C1 segment of cervical spinal cord (tissue), 14 donors: Measurements from ENCODE around the gene RHCG.

Source experiments
- DNase-seq, 14 donors: peaks; one replicate each; lab custom pipeline; 2025; lab: John Stamatoyannopoulos, UW

RHCG gene

GRCh38 chr15:89504166-89504565 is 7.8 kb upstream of the RHCG start:
- no peak for DNase-seq

DNA sequence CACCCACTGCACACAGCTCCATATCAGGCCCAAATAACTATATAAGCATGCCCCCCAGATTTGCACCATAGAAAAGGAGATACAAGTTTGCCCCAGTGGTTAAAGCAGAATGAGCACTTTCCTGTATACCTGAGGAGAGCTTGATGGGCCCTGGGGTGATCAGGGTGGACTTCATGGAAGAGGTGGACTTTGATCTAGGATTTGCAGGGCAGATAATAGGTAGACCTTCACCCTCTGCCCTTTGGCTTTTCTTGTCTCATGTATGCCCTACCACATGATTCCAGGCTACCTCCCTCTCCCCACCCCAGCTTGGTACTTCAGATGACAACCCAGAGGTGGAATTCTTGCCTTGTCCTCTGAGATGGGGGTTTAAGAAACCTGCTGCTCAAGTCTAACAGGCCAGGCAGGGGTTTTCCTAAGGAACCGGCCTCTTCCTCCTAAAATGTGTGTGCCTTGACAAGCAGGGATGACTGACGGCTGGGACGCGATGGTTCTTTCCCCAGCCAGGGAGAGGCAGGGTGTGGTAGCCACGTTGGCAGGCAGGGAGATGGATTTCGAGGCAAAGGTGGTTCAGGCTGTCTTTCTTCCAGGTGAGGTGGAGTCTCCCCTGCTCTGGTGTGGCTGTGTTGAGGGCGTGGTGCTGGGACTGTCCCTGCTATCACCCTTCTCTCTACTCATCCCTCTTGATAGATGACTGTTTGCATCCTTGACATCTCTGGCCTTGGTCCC is 6.6 kb upstream of the RHCG start:
- DNase-seq: no peak

GRCh38 chr15:89501646-89502045 is 5.3 kb upstream of the RHCG start:
- DNase-seq: no peak

DNA sequence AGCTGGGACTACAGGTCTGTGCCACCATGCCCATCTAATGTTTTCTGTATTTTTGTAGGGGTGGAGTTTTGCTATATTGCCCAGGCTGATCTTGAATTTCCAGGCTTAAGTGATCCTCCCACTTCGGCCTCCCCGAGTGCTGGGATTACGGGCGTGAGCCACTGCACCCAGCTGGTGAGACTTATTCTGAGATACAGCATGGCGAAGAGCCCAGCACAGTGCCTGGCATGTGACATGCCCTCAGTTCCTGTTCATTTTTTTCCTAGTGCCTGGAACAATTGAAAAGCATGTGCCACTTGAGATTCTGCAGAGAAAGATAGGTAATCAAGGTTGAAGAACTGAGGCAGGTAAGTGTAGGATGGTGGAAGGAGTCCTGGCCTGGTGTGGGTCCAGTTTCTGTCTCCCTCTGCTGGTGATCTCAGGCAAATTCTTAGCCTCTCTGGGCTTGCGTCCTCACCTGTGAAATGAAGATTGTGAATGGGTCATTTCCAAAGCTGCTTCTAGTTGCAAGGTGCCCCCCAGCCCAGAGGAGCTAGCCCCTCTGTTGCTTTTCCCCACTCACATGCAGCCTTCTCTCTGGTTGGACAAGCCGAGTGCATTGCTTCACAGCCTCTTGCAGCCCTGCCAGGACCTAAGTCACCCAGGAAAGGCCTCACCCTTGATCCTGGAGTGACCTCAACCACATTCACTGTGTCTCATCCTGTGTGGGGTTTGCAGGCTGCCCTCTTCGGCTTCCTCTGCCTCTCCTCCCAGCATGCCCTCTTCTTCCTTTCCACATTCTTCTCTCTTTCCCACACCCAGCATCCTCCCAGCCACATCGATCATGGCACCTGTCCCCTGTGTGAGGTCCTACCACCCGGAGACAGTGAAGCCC is 4.3 kb upstream of the RHCG start:
- no peak for DNase-seq

- no peak for DNase-seq
These were observed 2.8 kb upstream of the RHCG start for GRCh38 chr15:89499156-89499555.

DNA sequence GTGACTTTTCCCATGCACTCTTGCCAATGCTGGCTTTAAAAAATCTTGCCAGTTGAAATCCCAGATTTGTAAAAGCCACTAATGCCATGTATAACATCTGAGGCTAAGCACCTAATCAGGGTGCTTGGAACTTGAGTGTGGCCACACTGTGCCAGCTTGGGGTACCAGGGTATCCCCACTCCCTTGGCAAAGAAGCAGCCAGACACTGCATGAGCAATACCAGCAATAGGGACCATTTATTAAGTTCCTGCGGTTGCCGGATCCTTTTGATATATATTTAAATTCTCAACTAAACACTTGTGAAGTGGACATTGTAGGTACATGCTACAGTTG is 2.2 kb upstream of the RHCG start:
- DNase-seq: no peak

- DNase-seq: no peak
These were observed 848 bp upstream of the RHCG start for GRCh38 chr15:89497231-89497630.

- no peak for DNase-seq
These were observed 691 bp downstream of the RHCG start for GRCh38 chr15:89495638-89496145.

DNA sequence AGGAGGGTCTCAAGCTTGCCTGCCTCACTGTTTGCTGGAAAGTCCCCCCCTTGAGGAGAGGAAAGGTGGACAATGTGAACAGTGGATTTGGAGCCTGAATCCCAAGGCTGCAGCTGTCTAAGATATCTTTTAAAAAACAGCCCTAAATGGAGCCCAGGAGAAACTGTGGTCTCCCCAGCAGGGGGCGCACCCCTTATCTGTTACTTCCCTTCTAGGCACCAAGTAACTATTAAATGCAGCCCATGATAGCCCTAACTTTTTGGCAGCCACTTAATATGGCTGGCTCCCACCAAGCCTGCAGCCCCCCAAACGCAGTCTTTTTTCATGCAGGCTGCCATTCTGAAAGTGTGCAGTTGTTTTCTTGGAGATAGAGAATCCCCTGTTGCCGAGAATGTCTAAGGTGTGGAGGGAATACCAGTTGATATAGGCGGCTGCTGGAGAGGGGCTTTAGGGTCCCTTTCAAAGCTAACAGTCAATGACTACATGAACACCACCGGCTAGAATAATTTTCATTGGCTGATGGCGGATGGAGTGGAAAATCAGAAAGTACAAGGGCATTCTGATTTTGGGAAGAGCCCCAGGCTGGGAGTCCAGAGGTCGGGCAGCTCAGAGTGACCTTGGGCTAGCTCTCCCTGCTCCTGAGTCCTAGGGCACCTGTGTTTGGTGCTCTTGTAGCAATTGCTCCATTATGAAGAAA is 1.3 kb downstream of the RHCG start:
- no peak for DNase-seq

DNA sequence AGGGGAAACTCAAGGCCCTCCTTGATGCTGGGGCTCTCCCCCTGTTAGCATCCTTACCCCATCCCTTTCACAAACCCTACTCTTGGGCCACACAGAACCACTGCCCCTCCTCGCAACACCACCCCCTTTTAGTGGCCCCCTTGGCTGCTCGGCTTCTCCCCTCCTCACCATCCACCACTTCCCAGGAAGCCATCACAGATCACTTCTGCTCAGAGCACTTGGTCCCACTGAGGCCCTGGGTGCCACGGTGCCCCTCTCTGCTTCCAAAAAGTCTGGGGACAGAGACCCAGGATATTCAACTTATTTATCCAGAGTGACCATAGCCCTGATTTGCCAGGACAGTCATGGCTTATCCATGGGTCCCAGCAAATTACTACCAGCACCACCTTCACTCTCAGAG is 2.4 kb downstream of the RHCG start:
- no peak for DNase-seq

DNA sequence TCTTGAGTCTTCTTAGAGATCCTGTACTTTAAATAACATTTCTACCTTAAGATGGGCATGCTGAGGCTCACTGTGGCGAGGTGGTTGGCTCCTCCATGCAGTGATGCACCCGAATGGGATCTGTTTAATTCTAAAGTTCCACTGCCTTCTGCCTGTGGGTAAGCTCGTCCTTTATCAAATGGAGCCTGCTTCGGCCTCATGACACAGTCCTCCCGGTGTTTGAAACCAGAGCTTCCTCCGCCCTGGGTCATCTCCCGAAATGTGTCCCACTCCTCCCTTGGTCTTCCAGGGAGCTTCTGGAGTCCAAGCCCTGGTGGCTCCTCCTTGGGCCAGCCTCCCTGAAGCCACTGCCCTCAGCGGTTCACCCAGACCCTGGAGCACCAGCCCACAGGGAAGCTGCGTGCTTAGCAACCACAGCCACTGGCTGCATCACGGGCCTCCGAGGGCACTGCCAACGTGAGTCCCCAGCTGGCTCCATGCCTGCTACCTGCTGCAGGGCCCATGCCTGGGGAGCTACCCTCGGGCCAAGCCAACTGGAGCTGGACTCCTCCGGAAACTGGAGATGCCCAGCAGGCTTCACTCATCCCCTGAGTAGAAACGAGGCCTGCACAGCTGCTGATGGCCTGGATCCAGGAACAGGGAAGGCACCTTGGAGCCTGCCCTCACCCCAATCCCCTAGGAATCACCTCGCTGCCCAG is 3.3 kb downstream of the RHCG start:
- no peak for DNase-seq

DNA sequence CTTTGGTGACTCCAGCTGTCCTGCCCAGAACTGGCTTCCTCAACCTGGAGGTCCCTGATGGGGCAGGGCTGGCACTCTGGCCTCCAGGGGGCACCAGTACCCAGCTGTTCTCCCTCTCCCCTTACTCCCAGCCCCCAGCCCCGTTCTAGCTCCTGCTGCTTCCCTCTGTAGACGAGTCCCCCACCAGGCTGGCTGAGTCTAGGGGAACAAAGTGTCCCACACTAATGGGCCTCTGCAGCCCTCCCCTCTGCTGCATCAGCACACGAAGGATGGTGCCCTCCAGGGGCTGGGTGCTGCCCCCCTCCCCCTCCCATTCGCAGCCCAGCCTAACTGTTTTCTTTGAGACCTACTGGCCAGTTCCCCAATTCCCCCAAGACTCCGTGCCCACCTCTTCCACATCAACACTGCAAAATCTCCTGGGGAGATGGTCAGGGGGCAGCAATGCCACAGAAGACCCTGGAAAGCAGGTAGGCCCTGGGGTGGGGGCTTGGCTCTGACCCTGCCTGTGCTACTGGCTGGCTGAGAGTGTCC is 4.2 kb downstream of the RHCG start:
- no peak for DNase-seq

DNA sequence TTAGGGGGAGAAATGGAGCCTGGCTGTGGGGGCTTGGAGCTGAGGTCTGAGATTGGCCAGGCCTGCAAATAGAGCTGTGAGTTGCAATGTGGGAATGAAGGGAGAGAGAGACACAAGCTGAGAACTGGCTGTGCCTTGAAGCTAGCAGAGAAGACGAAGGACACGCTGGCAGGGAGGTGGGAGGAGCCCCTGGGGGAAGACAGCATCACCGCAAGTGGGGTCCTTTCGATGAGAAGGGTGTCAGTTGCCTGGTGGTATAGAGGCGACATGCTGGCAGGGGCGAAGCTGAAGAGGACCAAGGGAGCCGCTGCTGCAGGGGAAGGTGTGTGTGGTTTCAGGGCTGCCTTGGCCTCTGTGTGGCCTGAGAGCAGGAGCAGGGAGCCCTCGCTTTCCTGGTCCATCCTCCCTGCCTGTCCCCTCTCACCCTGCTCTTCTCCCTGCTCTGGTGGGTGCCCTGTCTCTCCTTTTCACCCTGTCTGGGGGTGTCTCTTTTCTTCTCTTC is 5.5 kb downstream of the RHCG start:
- DNase-seq: no peak

DNA sequence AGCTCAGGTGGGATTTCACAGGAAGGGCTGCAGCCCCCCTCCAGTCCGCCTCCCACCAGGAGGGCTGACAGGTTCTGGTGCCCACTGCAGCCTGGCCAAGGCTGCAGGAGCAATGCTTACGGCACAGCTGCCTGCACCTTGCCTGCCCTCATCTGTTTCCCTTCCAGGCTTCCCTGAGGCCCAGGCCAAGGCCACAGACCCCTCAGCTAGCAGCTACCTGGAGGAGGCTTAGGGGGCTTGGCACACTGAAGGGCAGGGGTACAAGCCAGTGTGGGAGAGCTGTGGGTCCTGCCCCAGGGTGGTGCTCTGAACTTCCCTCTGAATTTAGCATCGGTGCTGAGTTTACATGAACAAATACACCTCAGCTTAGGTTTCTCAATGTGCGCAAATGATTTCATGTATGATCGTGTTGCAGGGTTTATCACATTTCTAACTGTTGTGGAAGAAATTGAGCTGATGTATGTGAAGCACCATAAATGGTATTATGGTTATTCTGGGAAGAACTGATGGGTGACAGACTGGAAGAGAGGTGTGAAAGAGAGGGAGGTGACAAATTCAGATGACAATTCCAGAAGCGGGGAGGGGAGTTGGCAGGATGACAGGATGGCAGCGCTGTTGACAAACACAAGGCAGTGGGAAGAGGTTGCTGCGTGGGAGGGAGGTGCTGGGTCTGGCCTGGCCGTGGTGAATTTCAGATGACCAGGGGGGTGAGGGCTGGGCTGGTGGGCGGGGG is 6.1 kb downstream of the RHCG start:
- no peak for DNase-seq

DNA sequence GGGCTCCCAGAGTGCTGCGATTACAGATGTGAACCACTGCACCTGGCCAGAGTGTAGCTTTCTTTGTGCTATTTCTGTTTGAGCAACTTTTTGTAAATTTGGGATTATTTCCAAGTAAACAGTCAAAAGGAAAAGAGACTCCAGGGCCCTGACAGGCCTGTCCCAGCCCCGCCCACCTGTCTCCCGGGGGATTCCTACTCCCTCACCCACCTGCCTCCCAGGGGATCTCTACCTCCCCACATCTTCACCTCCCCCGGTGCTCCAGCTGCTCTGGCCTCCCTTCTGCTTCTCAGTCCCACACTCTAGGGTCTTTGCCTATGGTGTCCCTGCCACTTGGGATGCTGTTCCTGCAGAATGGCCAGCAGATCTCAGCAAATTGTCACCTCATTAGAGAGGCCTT is 7.0 kb downstream of the RHCG start:
- no peak for DNase-seq

DNA sequence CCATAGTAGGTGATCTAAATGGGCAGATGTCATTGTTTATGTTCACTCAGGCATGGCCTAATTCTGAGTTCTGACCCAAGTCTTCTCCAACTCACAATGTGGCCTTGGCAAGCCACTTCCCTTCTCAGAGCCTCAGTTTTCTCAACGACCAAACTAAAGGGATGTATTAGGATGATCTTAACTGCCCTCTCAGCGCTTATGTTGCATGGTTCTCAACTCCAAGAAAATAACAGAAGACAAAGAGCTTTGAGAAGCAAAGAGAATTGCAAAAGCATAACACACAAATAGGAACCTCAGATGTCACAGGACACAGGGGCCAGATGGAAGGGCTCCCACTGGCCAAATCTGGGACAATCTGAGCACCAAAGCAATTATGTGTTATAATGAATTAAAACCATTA is 8.6 kb downstream of the RHCG start:
- no peak for DNase-seq

- DNase-seq: no peak
These were observed 9.7 kb downstream of the RHCG start for GRCh38 chr15:89486726-89487050.

DNA sequence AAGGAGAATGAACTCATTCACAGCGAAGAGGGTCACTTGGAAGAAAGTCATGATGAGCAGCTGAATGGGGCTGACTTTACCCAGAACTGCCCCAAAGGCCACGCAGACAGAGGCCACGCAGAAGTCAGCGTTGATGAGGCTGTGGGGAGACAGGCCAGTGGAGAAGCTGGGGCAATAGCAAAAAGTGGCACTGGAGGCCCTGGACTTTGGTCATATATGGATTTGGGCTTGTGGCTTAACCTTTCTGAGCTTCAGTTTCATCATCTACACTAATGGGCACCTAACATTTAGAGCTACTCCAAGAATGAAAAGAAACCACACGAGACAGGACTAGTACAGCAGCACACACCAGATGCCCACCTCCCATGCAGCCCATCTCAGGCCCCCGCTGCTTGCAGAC is 13.3 kb downstream of the RHCG start:
- no peak for DNase-seq

GRCh38 chr15:89482139-89482538 is 14.2 kb downstream of the RHCG start:
- DNase-seq: no peak

- no peak for DNase-seq
These were observed 15.9 kb downstream of the RHCG start for GRCh38 chr15:89480505-89480904.

DNA sequence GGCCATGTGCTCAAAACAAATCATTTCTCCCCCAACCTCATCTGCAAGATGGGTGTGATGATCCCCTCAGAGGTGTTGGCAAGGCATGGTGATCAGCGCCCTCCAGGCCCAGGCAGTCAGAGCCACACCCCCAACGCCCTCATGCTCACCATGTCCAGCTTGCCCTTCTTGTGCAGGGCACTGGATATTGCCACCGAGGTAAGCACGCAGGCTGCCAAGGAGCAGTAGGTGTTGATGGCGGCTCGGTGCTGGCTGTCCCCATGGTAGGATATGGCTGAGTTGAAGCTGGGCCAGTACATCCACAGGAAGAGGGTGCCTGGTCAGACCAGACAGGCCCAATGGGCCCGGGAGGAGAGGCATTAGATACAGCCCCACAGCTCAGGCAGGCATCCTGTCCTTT is 17.2 kb downstream of the RHCG start:
- no peak for DNase-seq
